Measurements from ENCODE around the gene NTRK2.

- TF ChIP-seq CTCF (conservative IDR thresholded peaks at IDR 0.05; ENCODE audit: low read length) (no peak), EZH2phosphoT487 (IDR thresholded peaks at IDR 0.05; ENCODE audit: borderline replicate concordance) (no peak)
These were observed 41.9 kb downstream of the NTRK2 start for GRCh38 chr9:84711398-84711777.

Data from Loucy (cell line).